ENCODE data around the gene KRTAP2-1. TPM values are rescaled to one million over a fixed set of nuclear protein-coding genes. Genes with fewer than 3 reads are reported as not detected.

The KRTAP2-1 gene
- total RNA-seq, 4 donors from 2014 or later: not detected

GRCh38 chr17:41029633-41030245 lies 17.4 kb downstream of the KRTAP2-1 start, which contains the start of gene KRTAP1-4:
TSS of gene KRTAP1-4 (minus strand) at chr17:41030195. CDS start at chr17:41030078, 117 bp downstream.
- H3K9me3 ChIP-seq: no peaks in the 10 kb centered on the region
- WGBS, 2 donors (ENCODE audit: low coverage in 1 of 2): 57 to 63% methylated on average over 1 to 2 of the region's 12 CpGs
- H3K4me3 ChIP-seq: no peak within 1 kb of the TSS
- peaks cover 27% of the 10 kb centered on the region for H3K27me3 ChIP-seq
- H3K27ac ChIP-seq: no peak within 1 kb of the TSS
- no peak for TF ChIP-seq EP300 (IDR thresholded peaks at IDR 0.05)
- TF ChIP-seq CTCF (IDR thresholded peaks at IDR 0.05): no peak
- TF ChIP-seq POLR2A (IDR thresholded peaks at IDR 0.05): no peak
- no peak for TF ChIP-seq POLR2AphosphoS5 (IDR thresholded peaks at IDR 0.05)
- ATAC-seq: no peak
- H3K36me3 ChIP-seq: no peaks in the 10 kb centered on the region
- no peaks in the 10 kb centered on the region for H3K4me1 ChIP-seq

- H3K27ac ChIP-seq: no peak within 1 kb of the TSS
- no peak within 1 kb of the TSS for H3K4me3 ChIP-seq
- H3K4me1 ChIP-seq: no peaks in the 10 kb centered on the region
- H3K9me3 ChIP-seq: no peaks in the 10 kb centered on the region
- no peak for ATAC-seq
- 41 to 45% methylated on average over 2 of the region's 9 CpGs for WGBS, 2 donors (ENCODE audit: low coverage in 1 of 2)
- no peaks in the 10 kb centered on the region for H3K36me3 ChIP-seq
- peaks cover 27% of the 10 kb centered on the region for H3K27me3 ChIP-seq
- no peak for TF ChIP-seq CTCF (IDR thresholded peaks at IDR 0.05)
- TF ChIP-seq POLR2A (IDR thresholded peaks at IDR 0.05): no peak
- TF ChIP-seq EP300 (IDR thresholded peaks at IDR 0.05): no peak
- no peak for TF ChIP-seq POLR2AphosphoS5 (IDR thresholded peaks at IDR 0.05)
Measured at GRCh38 chr17:41026715-41027471, 20.2 kb downstream of the KRTAP2-1 start, which contains the start of gene KRTAP1-5. TSS of gene KRTAP1-5 (minus strand) at chr17:41027208. CDS start at chr17:41027155, 53 bp downstream.

GRCh38 chr17:41024697-41025096 lies 22.4 kb downstream of the KRTAP2-1 start:
- H3K27me3 ChIP-seq: peaks cover 22% of the 10 kb centered on the region
- TF ChIP-seq EP300 (IDR thresholded peaks at IDR 0.05): no peak
- TF ChIP-seq CTCF (IDR thresholded peaks at IDR 0.05): no peak
- no peak for TF ChIP-seq POLR2AphosphoS5 (IDR thresholded peaks at IDR 0.05)
- no peak for TF ChIP-seq POLR2A (IDR thresholded peaks at IDR 0.05)
- H3K4me1 ChIP-seq: no peaks in the 10 kb centered on the region
- no peaks in the 10 kb centered on the region for H3K36me3 ChIP-seq
- no peak overlapping the region for H3K4me3 ChIP-seq
- no peak overlapping the region for H3K27ac ChIP-seq
- no peak for ATAC-seq
- 74 to 97% methylated on average over 3 of the region's 3 CpGs for WGBS, 2 donors (ENCODE audit: low coverage in 1 of 2)
- H3K9me3 ChIP-seq: peaks cover 0 to 4% (median 0%) of the 10 kb centered on the region in 3 donors

- no peak overlapping the region for H3K4me3 ChIP-seq
- H3K27ac ChIP-seq: no peak overlapping the region
- ATAC-seq: no peak
- no peaks in the 10 kb centered on the region for H3K36me3 ChIP-seq
- TF ChIP-seq POLR2AphosphoS5 (IDR thresholded peaks at IDR 0.05) (no peak), POLR2A (IDR thresholded peaks at IDR 0.05) (no peak), CTCF (IDR thresholded peaks at IDR 0.05) (no peak), EP300 (IDR thresholded peaks at IDR 0.05) (no peak)
- H3K9me3 ChIP-seq: peaks cover 0 to 4% (median 0%) of the 10 kb centered on the region in 3 donors
- peaks cover 4% of the 10 kb centered on the region for H3K27me3 ChIP-seq
- H3K4me1 ChIP-seq: no peaks in the 10 kb centered on the region
Measured at GRCh38 chr17:41020336-41020735, 26.8 kb downstream of the KRTAP2-1 start.

All from gastroesophageal sphincter (tissue), 4 donors.